GM12878 (cell line): ENCODE results near the gene NRSN1. TPM values are rescaled to one million over a fixed set of nuclear protein-coding genes. Genes with fewer than 3 reads are reported as not detected.

ENCODE experiments used
- ATAC-seq: fragments of 200-7000 bp; cut with Tn5 transposase; 3 replicates; pipeline ENCODE4 v1.9.1; 2020; ENCODE audit warnings: mild to moderate bottlenecking, moderate library complexity
- BruUV-seq: library from RNA; stranded (reverse); fragments of 400-500 nt; replicated peaks from 2 replicates; lab custom pipeline; 2021; lab: Mats Ljungman, UMichigan
- CTCF ChIA-PET: fragments of 300-600 bp; sonication (Branson Sonifier 250); formaldehyde crosslinking; extraction: SDS; loops from one replicate; lab custom pipeline; 2021; ENCODE audit warnings: inconsistent platforms; lab: Yijun Ruan, JAX
- POLR2A ChIA-PET: fragments of 350-600 bp; formaldehyde crosslinking; extraction: SDS; loops from one replicate; lab custom pipeline; 2021; ENCODE audit warnings: inconsistent platforms; lab: Charles Lee
- RAD21 ChIA-PET: fragments of 300-600 bp; sonication (Branson Sonifier 250); formaldehyde crosslinking; loops from one replicate; lab custom pipeline; 2023; ENCODE audit warnings: antibody characterized with exemption; ENCODE audit not compliant: unreplicated experiment; lab: Charles Lee
- SMC1A ChIA-PET: fragments of 300-600 bp; sonication (Branson Sonifier 250); formaldehyde crosslinking; loops from one replicate; lab custom pipeline; 2023; ENCODE audit not compliant: unreplicated experiment, uncharacterized antibody; lab: Charles Lee
- DNase-seq: peaks from one replicate; pipeline ENCODE4 v3.0.0-alpha.2; 2011; ENCODE audit warnings: low read depth, low spot score
- FAIRE-seq: peaks from 3 replicates; lab custom pipeline; 2011; peaks lifted over from hg19 to GRCh38; lab: Jason Lieb, UNC
- H2AFZ ChIP-seq: 2 replicates; pipeline ENCODE4 v1.6.0; 2011; ENCODE audit warnings: low read depth, low read length, control low read depth; ENCODE audit not compliant: control insufficient read depth
- H3K27ac ChIP-seq: 2 replicates; pipeline ENCODE4 v1.5.1; 2011; ENCODE audit warnings: control low read depth; ENCODE audit not compliant: control insufficient read depth, insufficient read depth
- H3K27me3 ChIP-seq, 2 experiments: replicated peaks in 1 of 2; 2 replicates each; pipeline versions ENCODE4 v1.6.0 to v1.6.1; 2011; ENCODE audit warnings: low read length in 1 of 2; ENCODE audit not compliant: control insufficient read depth in 2 of 2, insufficient read depth in 2 of 2
- H3K36me3 ChIP-seq, 2 experiments: 2 replicates each; pipeline ENCODE4 v1.5.1; 2011; ENCODE audit warnings: low read length in 1 of 2; ENCODE audit not compliant: control insufficient read depth in 2 of 2, insufficient read depth in 2 of 2
- H3K4me1 ChIP-seq: 2 replicates; pipeline ENCODE4 v1.6.1; 2011; ENCODE audit warnings: mild to moderate bottlenecking, low read length, moderate library complexity, mixed read lengths; ENCODE audit not compliant: control insufficient read depth, insufficient read depth
- H3K4me2 ChIP-seq: 2 replicates; pipeline ENCODE4 v1.6.0; 2011; ENCODE audit warnings: control low read depth; ENCODE audit not compliant: control insufficient read depth, insufficient read depth
- H3K4me3 ChIP-seq: fragments of 200-600 bp; sonication (generic); 2 replicates; pipeline ENCODE4 v1.5.1; 2016
- H3K79me2 ChIP-seq: 2 replicates; pipeline ENCODE4 v1.6.0; 2011; ENCODE audit warnings: low read length; ENCODE audit not compliant: control insufficient read depth, insufficient read depth
- H3K9ac ChIP-seq: 2 replicates; pipeline ENCODE4 v1.8.0; 2011; ENCODE audit warnings: low read length, control low read depth, mixed read lengths; ENCODE audit not compliant: control insufficient read depth, insufficient read depth
- H3K9me3 ChIP-seq: replicated peaks from 3 replicates; pipeline ENCODE4 v1.5.1; 2011; ENCODE audit warnings: mild to moderate bottlenecking, low read length; ENCODE audit not compliant: control insufficient read depth, insufficient read depth
- H4K20me1 ChIP-seq: 2 replicates; pipeline ENCODE4 v1.6.0; 2011; ENCODE audit not compliant: control insufficient read depth, insufficient read depth
- DPF2 ChIP-seq: fragments of 450-650 bp; IDR thresholded peaks from 2 replicates; pipeline ENCODE4 v1.6.1; 2017; ENCODE audit warnings: mild to moderate bottlenecking
- IKZF2 ChIP-seq, 2 experiments: fragments of 450-650 bp; IDR thresholded peaks; 2 replicates each; pipeline ENCODE4 v1.6.1; 2017; ENCODE audit warnings: mild to moderate bottlenecking in 2 of 2, moderate library complexity in 2 of 2
- JUNB ChIP-seq: IDR thresholded peaks from 2 replicates; pipeline ENCODE4 v1.6.1; 2016; ENCODE audit warnings: antibody characterized with exemption, mild to moderate bottlenecking
- MEF2A ChIP-seq: IDR thresholded peaks from 2 replicates; pipeline ENCODE4 v1.6.1; 2011; ENCODE audit warnings: low read depth, mild to moderate bottlenecking, low read length, moderate library complexity; ENCODE audit not compliant: insufficient read depth
- NFXL1 ChIP-seq: fragments of 450-650 bp; IDR thresholded peaks from 2 replicates; pipeline ENCODE4 v1.6.1; 2017; ENCODE audit warnings: antibody characterized with exemption, mild to moderate bottlenecking, borderline replicate concordance
- NR2F1 ChIP-seq: fragments of 450-650 bp; conservative IDR thresholded peaks from 2 replicates; pipeline ENCODE4 v1.6.1; 2017; ENCODE audit warnings: mild to moderate bottlenecking
- PAX5 ChIP-seq: IDR thresholded peaks from 2 replicates; pipeline ENCODE4 v1.6.1; 2011; ENCODE audit warnings: low read depth, low read length, borderline replicate concordance
- RFX5 ChIP-seq: IDR thresholded peaks from 2 replicates; pipeline ENCODE4 v1.6.1; 2011; ENCODE audit warnings: low read depth, low read length, improper control_type of control experiment
- SIN3A ChIP-seq: IDR thresholded peaks from 2 replicates; pipeline ENCODE4 v1.6.1; 2012; ENCODE audit warnings: low read depth, low read length, improper control_type of control experiment
- SIX5 ChIP-seq: IDR thresholded peaks from 2 replicates; pipeline ENCODE4 v1.6.1; 2011; ENCODE audit warnings: mild to moderate bottlenecking, low read depth, low read length, moderate library complexity; ENCODE audit not compliant: severe bottlenecking
- YBX1 ChIP-seq: fragments of 450-650 bp; IDR thresholded peaks from 2 replicates; pipeline ENCODE4 v1.6.1; 2016; ENCODE audit warnings: antibody characterized with exemption
- ZSCAN29 ChIP-seq: fragments of 450-650 bp; IDR thresholded peaks from 2 replicates; pipeline ENCODE4 v1.6.1; 2017; ENCODE audit warnings: mild to moderate bottlenecking, moderate library complexity
- ZZZ3 ChIP-seq: IDR thresholded peaks from 2 replicates; pipeline ENCODE4 v1.6.1; 2011; ENCODE audit warnings: low read depth; ENCODE audit not compliant: control insufficient read depth, insufficient read length
- WGBS: methylation state at CpG from one replicate; pipeline ENCODE4 v1.1.6; 2016; ENCODE audit warnings: low lambda C conversion rate; ENCODE audit not compliant: insufficient replicate concordance, insufficient coverage; ENCODE audit errors: missing lambda C conversion rate; 5-methylcytosine and 5-hydroxymethylcytosine counted together
- in situ Hi-C: fragments of 300-500 bp; cut with MboI; formaldehyde crosslinking; loops from 9 replicates; pipeline ENCODE4 v1.14.3; 2018; ENCODE audit warnings: mixed read lengths
- intact Hi-C: fragments of 100-400 bp; cut with micrococcal nuclease; formaldehyde crosslinking; loops from one replicate; pipeline ENCODE4 v1.14.2; 2022; ENCODE audit not compliant: unreplicated experiment
- polyA plus RNA-seq, 11 experiments: library from polyadenylated mRNA; depleted of rRNA in 4 of 11; unstranded in 6 of 11; stranded (reverse) in 5 of 11; fragments of >200 nt; fragmentation: Nextera tagmentation in 4 of 11; fragmentation: Illumina TruSeq in 1 of 11; extraction: Ambion mirVana in 4 of 11; extraction: Trizol in 1 of 11; gene quantifications; 1 replicate in 1 of 11; 2 replicates in 10 of 11; pipeline versions ENCODE4 v1.2.1 to v1.2.3, GENCODE V29; 2011 to 2016; ENCODE audit warnings: inconsistent platforms in 2 of 11, missing spikeins in 2 of 11, low read depth in 1 of 11
- total RNA-seq, 4 experiments: library from RNA; depleted of rRNA in 3 of 4; stranded (reverse); fragments of >200 nt in 3 of 4; fragmentation: Illumina TruSeq in 1 of 4; extraction: Trizol in 1 of 4; gene quantifications; 2 replicates each; pipeline versions ENCODE4 v1.2.1 to v1.2.3, GENCODE V29; 2013 to 2021
- TF ChIP-seq, protein P1 (sequence below): fragments of 450-650 bp; IDR thresholded peaks from 2 replicates; pipeline ENCODE4 v1.6.1; 2017; ENCODE audit warnings: mild to moderate bottlenecking, moderate library complexity

The NRSN1 gene
- total and polyA plus RNA-seq, 10 of the 15 experiments (the other 5 are each of a cell fraction or from before 2014, with no cell fraction given): not detected

DNA sequence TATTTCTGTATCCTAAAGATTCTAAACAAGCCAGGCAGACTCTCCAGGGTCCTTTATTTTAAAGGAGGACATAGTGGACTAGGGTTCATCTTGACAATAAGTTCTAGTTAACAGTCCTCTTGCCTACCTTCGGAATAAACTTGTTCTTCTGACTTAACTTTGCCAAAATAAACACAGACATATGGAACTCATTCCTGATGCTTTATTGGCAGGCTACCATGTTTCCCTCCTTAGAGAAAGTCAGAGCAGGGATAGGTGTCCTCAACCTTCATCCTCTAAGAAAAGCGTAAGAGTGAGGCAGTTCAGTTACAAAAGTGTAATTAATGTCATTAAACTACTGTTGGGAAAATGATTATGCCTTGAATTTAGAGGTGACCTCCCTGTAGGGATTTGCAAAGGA is 46.9 kb upstream of the NRSN1 start:
- TF ChIP-seq DPF2 (no peak), IKZF2 (IDR thresholded peaks at IDR 0.05) (no peak), ZSCAN29 (no peak)
- no peak for FAIRE-seq
- Histone ChIP-seq H2AFZ (no peak overlapping the region), H4K20me1 (no peaks in the 10 kb centered on the region), H3K79me2 (no peaks in the 10 kb centered on the region), H3K27ac (no peak overlapping the region), H3K4me2 (no peak overlapping the region), H3K9ac (no peak overlapping the region), H3K27me3 (no peaks in the 10 kb centered on the region), H3K36me3 (no peaks in the 10 kb centered on the region), H3K4me3 (no peak overlapping the region), H3K4me1 (no peaks in the 10 kb centered on the region), H3K9me3 (no peaks in the 10 kb centered on the region; the same call in 2 of the 3 replicates)
- no TSS peak for BruUV-seq
- CTCF ChIA-PET: no interaction called here
- SMC1A ChIA-PET: no interaction called here
- RAD21 ChIA-PET: no interaction called here
- in situ Hi-C loops: no loop called here
- DNase-seq: no peak
- no peak for ATAC-seq
- POLR2A ChIA-PET: interaction anchor here (0.7 kb wide), 1 partner anchor 1096 kb away, joined by 5 read pairs; no protein-coding TSS in a partner anchor
- intact Hi-C loops: no loop called here
- 28% methylated on average over 2 of the region's 2 CpGs for WGBS

DNA sequence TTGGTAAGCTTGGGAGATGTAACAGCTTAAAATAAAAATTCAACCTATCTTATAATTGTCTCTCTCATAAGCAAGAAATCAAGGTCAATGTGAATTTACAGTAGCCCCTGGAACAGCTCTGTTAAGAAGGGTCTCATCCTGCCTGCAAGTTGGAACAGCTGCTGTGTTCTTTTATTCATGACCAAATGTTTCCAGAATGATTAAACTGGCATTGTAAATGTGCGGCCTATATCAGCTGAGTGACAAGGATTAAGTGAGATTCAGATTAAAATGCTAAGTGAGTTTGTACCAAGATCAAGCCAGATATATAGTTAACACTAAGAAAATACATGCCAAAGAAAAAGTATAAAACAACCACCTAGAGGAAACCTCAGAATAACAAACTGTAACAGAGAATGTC is 45.3 kb upstream of the NRSN1 start:
- CTCF ChIA-PET: no interaction called here
- Histone ChIP-seq H2AFZ (no peak overlapping the region), H4K20me1 (no peaks in the 10 kb centered on the region), H3K79me2 (no peaks in the 10 kb centered on the region), H3K27me3 (no peaks in the 10 kb centered on the region), H3K36me3 (no peaks in the 10 kb centered on the region), H3K4me2 (no peak overlapping the region), H3K4me3 (no peak overlapping the region), H3K9me3 (no peaks in the 10 kb centered on the region; the same call in 2 of the 3 replicates), H3K4me1 (no peaks in the 10 kb centered on the region), H3K27ac (no peak overlapping the region), H3K9ac (no peak overlapping the region)
- WGBS: 91% methylated on average over 1 of the region's 1 CpG
- FAIRE-seq: no peak
- in situ Hi-C loops: no loop called here
- DNase-seq: no peak
- RAD21 ChIA-PET: no interaction called here
- BruUV-seq: no TSS peak
- intact Hi-C loops: no loop called here
- POLR2A ChIA-PET: no interaction called here
- SMC1A ChIA-PET: interaction anchor here (1.0 to 1.4 kb wide), 2 partner anchors 8 to 40 kb away, joined by 3 read pairs; no protein-coding TSS in a partner anchor
- no peak for ATAC-seq
- TF ChIP-seq ZZZ3 (no peak), NR2F1 (no peak), SIX5 (no peak), ZSCAN29 (no peak), NFXL1 (no peak), MEF2A (no peak), RFX5 (no peak), YBX1 (no peak), PAX5 (no peak), JUNB (no peak), SIN3A (no peak)
- TF ChIP-seq, protein P1, sequence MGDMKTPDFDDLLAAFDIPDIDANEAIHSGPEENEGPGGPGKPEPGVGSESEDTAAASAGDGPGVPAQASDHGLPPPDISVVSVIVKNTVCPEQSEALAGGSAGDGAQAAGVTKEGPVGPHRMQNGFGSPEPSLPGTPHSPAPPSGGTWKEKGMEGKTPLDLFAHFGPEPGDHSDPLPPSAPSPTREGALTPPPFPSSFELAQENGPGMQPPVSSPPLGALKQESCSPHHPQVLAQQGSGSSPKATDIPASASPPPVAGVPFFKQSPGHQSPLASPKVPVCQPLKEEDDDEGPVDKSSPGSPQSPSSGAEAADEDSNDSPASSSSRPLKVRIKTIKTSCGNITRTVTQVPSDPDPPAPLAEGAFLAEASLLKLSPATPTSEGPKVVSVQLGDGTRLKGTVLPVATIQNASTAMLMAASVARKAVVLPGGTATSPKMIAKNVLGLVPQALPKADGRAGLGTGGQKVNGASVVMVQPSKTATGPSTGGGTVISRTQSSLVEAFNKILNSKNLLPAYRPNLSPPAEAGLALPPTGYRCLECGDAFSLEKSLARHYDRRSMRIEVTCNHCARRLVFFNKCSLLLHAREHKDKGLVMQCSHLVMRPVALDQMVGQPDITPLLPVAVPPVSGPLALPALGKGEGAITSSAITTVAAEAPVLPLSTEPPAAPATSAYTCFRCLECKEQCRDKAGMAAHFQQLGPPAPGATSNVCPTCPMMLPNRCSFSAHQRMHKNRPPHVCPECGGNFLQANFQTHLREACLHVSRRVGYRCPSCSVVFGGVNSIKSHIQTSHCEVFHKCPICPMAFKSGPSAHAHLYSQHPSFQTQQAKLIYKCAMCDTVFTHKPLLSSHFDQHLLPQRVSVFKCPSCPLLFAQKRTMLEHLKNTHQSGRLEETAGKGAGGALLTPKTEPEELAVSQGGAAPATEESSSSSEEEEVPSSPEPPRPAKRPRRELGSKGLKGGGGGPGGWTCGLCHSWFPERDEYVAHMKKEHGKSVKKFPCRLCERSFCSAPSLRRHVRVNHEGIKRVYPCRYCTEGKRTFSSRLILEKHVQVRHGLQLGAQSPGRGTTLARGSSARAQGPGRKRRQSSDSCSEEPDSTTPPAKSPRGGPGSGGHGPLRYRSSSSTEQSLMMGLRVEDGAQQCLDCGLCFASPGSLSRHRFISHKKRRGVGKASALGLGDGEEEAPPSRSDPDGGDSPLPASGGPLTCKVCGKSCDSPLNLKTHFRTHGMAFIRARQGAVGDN: no peak
